ENCODE results near the gene NINL.

Gene NINL

GRCh38 chr20:25468126-25469075, 116.9 kb downstream of the NINL start:
- Histone ChIP-seq H3K27ac (no peak overlapping the region), H3K27me3 (replicated peaks) (no peaks in the 10 kb centered on the region), H3K4me3 (ENCODE audit: low read depth, low read length) (no peak overlapping the region), H3K36me3 (replicated peaks) (peaks cover 15% of the 10 kb centered on the region)
- TF ChIP-seq CTCF (IDR thresholded peaks at IDR 0.05; ENCODE audit: low read depth, low read length, missing control alignments) = no peak
- in situ Hi-C loops (cut with HindIII; ENCODE audit: low pct_ligation_motif_present, low sequenced_read_pairs) = no loop called here
- DNase-seq = no peak

GRCh38 chr20:25467441-25467840, 117.9 kb downstream of the NINL start:
- peaks cover 17% of the 10 kb centered on the region for H3K36me3 ChIP-seq (replicated peaks)
- no peak overlapping the region for H3K4me3 ChIP-seq (ENCODE audit: low read depth, low read length)
- no peaks in the 10 kb centered on the region for H3K27me3 ChIP-seq (replicated peaks)
- no peak overlapping the region for H3K27ac ChIP-seq
- no peak for DNase-seq
- no peak for TF ChIP-seq CTCF (IDR thresholded peaks at IDR 0.05; ENCODE audit: low read depth, low read length, missing control alignments)
- in situ Hi-C loops (cut with HindIII; ENCODE audit: low pct_ligation_motif_present, low sequenced_read_pairs) = no loop called here

DNA sequence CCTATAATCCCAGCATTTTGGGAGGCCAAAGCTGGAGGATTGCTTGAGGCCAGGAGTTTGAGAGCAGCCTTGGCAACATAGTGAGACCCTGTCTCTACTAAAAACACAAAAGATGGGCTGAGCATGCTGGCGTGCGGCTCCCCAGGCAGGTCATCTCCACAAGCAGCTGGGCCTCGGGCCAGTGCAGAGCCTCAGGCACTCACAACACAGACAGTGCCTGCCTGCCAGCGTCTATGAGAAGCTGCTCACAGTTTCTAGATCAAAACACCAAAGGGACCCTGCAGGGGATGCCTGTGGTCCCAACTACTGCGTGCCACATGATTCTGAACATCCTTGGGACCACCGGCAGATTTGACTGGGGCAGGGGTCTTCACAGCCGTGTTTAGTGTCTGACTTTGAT, 118.5 kb downstream of the NINL start:
- Histone ChIP-seq H3K4me3 (ENCODE audit: low read depth, low read length) (no peak overlapping the region), H3K27ac (no peak overlapping the region), H3K27me3 (replicated peaks) (no peaks in the 10 kb centered on the region), H3K36me3 (replicated peaks) (peaks cover 17% of the 10 kb centered on the region)
- in situ Hi-C loops (cut with HindIII; ENCODE audit: low pct_ligation_motif_present, low sequenced_read_pairs) = no loop called here
- TF ChIP-seq CTCF (IDR thresholded peaks at IDR 0.05; ENCODE audit: low read depth, low read length, missing control alignments) = no peak
- DNase-seq = no peak

DNA sequence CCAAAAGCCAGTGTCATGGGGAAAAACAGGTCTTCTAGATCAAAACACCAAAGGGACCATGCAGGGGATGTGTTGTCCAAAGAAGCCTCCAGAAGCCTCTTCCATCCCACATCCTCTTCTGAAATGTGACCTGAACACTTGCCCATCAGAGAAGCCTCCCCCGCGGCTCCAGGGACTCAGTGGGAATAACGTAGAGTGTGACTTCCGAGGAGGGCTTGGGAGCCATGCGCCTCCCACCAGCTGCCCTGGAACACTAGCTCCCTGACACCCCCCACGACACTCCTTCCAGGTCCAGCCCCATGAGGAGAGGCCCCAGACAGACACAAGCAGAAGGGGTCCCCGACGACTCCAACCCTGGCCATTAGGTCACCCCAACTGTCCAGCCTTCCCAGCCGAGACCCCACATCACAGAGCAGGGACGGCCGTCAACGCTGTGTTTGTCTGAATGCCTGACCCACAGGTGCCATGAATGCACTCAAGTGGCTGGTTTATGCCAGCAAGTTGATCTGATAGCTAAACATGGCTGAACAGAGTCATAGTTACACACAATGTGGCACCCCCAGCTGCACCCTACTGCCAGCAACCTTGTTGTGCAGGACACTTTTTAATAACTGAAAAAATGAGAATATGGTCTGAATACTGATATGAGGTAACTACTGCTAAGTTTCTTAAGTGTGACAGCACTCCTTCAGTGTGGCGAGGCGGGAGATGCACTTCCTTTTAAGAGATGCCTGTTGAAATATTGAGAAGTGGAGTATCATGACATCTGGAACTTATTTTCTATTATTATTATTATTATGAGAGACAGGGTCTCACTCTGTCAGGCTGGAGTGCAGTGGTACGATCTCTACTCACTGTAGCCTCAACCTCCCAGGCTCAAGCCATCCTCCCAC, 119.8 kb downstream of the NINL start:
- H3K27ac ChIP-seq = no peak overlapping the region
- DNase-seq = no peak
- TF ChIP-seq CTCF (IDR thresholded peaks at IDR 0.05; ENCODE audit: low read depth, low read length, missing control alignments) = no peak
- no peaks in the 10 kb centered on the region for H3K27me3 ChIP-seq (replicated peaks)
- H3K36me3 ChIP-seq (replicated peaks) = peaks cover 17% of the 10 kb centered on the region
- no peak overlapping the region for H3K4me3 ChIP-seq (ENCODE audit: low read depth, low read length)
- in situ Hi-C loops (cut with HindIII; ENCODE audit: low pct_ligation_motif_present, low sequenced_read_pairs) = no loop called here

GRCh38 chr20:25464501-25465242, 120.7 kb downstream of the NINL start:
- peaks cover 13% of the 10 kb centered on the region for H3K36me3 ChIP-seq (replicated peaks)
- no peak overlapping the region for H3K27ac ChIP-seq
- DNase-seq = no peak
- H3K27me3 ChIP-seq (replicated peaks) = no peaks in the 10 kb centered on the region
- no peak overlapping the region for H3K4me3 ChIP-seq (ENCODE audit: low read depth, low read length)
- TF ChIP-seq CTCF (IDR thresholded peaks at IDR 0.05; ENCODE audit: low read depth, low read length, missing control alignments) = no peak
- in situ Hi-C loops (cut with HindIII; ENCODE audit: low pct_ligation_motif_present, low sequenced_read_pairs) = no loop called here

Measured in brain microvascular endothelial cell (primary cell).